HG03039 (cell line): Measurements from ENCODE around the gene TTC9B.
A peak's percentile ranks its signal among the peaks of the same experiment; 100 is the strongest.

Experiments
- ATAC-seq: cut with Tn5 transposase; IDR thresholded peaks from one replicate; pipeline ENCODE4 v1.9.1; 2021; ENCODE audit warnings: mild to moderate bottlenecking, moderate library complexity; ENCODE audit not compliant: unreplicated experiment

The TTC9B gene

GRCh38 chr19:40216013-40216776 lies 2.0 kb downstream of the TTC9B start:
- no peak for ATAC-seq

- no peak for ATAC-seq
These were observed 3.2 kb downstream of the TTC9B start for GRCh38 chr19:40214936-40215335.

- ATAC-seq: no peak
These were observed 4.2 kb downstream of the TTC9B start for GRCh38 chr19:40213882-40214570.

- ATAC-seq: no peak
These were observed 4.8 kb downstream of the TTC9B start for GRCh38 chr19:40213251-40213829.

- ATAC-seq: no peak
These were observed 7.3 kb downstream of the TTC9B start for GRCh38 chr19:40210889-40211288.

- no peak for ATAC-seq
These were observed 9.6 kb downstream of the TTC9B start for GRCh38 chr19:40208602-40209001.

- no peak for ATAC-seq
These were observed 12.4 kb downstream of the TTC9B start for GRCh38 chr19:40205760-40206159.

GRCh38 chr19:40204381-40204780 lies 13.8 kb downstream of the TTC9B start:
- ATAC-seq: no peak

- ATAC-seq: no peak
These were observed 17.7 kb downstream of the TTC9B start for GRCh38 chr19:40200341-40201099.

- ATAC-seq: no peak
These were observed 19.8 kb downstream of the TTC9B start for GRCh38 chr19:40198272-40198990.

- ATAC-seq: no peak
These were observed 24.7 kb downstream of the TTC9B start for GRCh38 chr19:40193587-40193849.

- no peak for ATAC-seq
These were observed 25.2 kb downstream of the TTC9B start for GRCh38 chr19:40192758-40193586.

GRCh38 chr19:40191836-40192646 lies 26.1 kb downstream of the TTC9B start:
- ATAC-seq: peak; percentile 10

- peak; percentile 66 for ATAC-seq
These were observed 27.0 kb downstream of the TTC9B start, which contains the start of gene MAP3K10 for GRCh38 chr19:40190891-40191835. TSS of gene MAP3K10 (plus strand) at chr19:40191426. CDS start at chr19:40192032, 606 bp downstream.

GRCh38 chr19:40184273-40184672 lies 33.9 kb downstream of the TTC9B start:
- ATAC-seq: no peak

- ATAC-seq: no peak
These were observed 39.4 kb downstream of the TTC9B start for GRCh38 chr19:40178756-40179155.

GRCh38 chr19:40177286-40178070 lies 40.7 kb downstream of the TTC9B start:
- no peak for ATAC-seq
